Smooth muscle cell (in vitro differentiated cells): ENCODE results near the gene EBF4. TPM values are rescaled to one million over a fixed set of nuclear protein-coding genes. Genes with fewer than 3 reads are reported as not detected.

Experiments used
- DNase-seq: peaks from one replicate; lab custom pipeline; 2025; ENCODE audit not compliant: unreplicated experiment; lab: John Stamatoyannopoulos, UW
- H2AFZ ChIP-seq: fragments of 200-600 bp; sonication (generic); 2 replicates; pipeline ENCODE4 v1.6.0; 2016; ENCODE audit warnings: antibody characterized with exemption, low read depth, mild to moderate bottlenecking
- H3F3A ChIP-seq: fragments of 200-600 bp; sonication (generic); 2 replicates; pipeline ENCODE4 v1.6.0; 2017; ENCODE audit warnings: antibody characterized with exemption, low read depth
- H3K27ac ChIP-seq: fragments of 200-600 bp; sonication (generic); 2 replicates; pipeline ENCODE4 v1.5.1; 2016; ENCODE audit warnings: low read depth, mild to moderate bottlenecking
- H3K27me3 ChIP-seq: fragments of 200-600 bp; sonication (generic); 2 replicates; pipeline ENCODE4 v1.6.1; 2016; ENCODE audit warnings: low read depth, mild to moderate bottlenecking
- H3K36me3 ChIP-seq: fragments of 200-600 bp; sonication (generic); 2 replicates; pipeline ENCODE4 v1.5.1; 2016; ENCODE audit warnings: low read depth
- H3K4me1 ChIP-seq: fragments of 200-600 bp; sonication (generic); 2 replicates; pipeline ENCODE4 v1.5.1; 2016; ENCODE audit warnings: low read depth
- H3K4me2 ChIP-seq: fragments of 200-600 bp; sonication (generic); 2 replicates; pipeline ENCODE4 v1.6.0; 2016; ENCODE audit warnings: mild to moderate bottlenecking
- H3K4me3 ChIP-seq: fragments of 200-600 bp; sonication (generic); 2 replicates; pipeline ENCODE4 v1.5.1; 2016; ENCODE audit warnings: mild to moderate bottlenecking
- H3K79me2 ChIP-seq: fragments of 200-600 bp; sonication (generic); 2 replicates; pipeline ENCODE4 v1.6.0; 2016; ENCODE audit warnings: low read depth, mild to moderate bottlenecking
- H3K9ac ChIP-seq: fragments of 200-600 bp; sonication (generic); 2 replicates; pipeline ENCODE4 v1.6.0; 2016; ENCODE audit warnings: low read depth
- H3K9me3 ChIP-seq: fragments of 200-600 bp; sonication (generic); replicated peaks from 2 replicates; pipeline ENCODE4 v1.5.1; 2016; ENCODE audit warnings: low read depth
- H4K20me1 ChIP-seq: fragments of 200-600 bp; sonication (generic); 2 replicates; pipeline ENCODE4 v1.6.0; 2016; ENCODE audit warnings: low read depth
- WGBS: methylation state at CpG from one replicate; pipeline ENCODE4 v1.1.7; 2016; ENCODE audit warnings: low lambda C conversion rate; 5-methylcytosine and 5-hydroxymethylcytosine counted together
- polyA plus RNA-seq: library from polyadenylated mRNA; unstranded; fragments of >200 nt; fragmentation: Nextera tagmentation; extraction: Ambion mirVana; gene quantifications from 2 replicates; pipeline ENCODE4 v1.2.1, GENCODE V29; 2016
- total RNA-seq: library from RNA; depleted of rRNA; stranded (reverse); fragments of >200 nt; gene quantifications from 2 replicates; pipeline ENCODE4 v1.2.3, GENCODE V29; 2014
- TF ChIP-seq, protein P1 (sequence below): fragments of 200-600 bp; sonication (generic); IDR thresholded peaks from 2 replicates; pipeline ENCODE4 v1.5.1; 2017; ENCODE audit warnings: borderline replicate concordance, mild to moderate bottlenecking, antibody characterized with exemption; ENCODE audit not compliant: insufficient read depth, poor library complexity, severe bottlenecking

EBF4 gene
- total and polyA plus RNA-seq, 2 experiments from 2014 or later, result 8.2 to 19.0 TPM

DNA sequence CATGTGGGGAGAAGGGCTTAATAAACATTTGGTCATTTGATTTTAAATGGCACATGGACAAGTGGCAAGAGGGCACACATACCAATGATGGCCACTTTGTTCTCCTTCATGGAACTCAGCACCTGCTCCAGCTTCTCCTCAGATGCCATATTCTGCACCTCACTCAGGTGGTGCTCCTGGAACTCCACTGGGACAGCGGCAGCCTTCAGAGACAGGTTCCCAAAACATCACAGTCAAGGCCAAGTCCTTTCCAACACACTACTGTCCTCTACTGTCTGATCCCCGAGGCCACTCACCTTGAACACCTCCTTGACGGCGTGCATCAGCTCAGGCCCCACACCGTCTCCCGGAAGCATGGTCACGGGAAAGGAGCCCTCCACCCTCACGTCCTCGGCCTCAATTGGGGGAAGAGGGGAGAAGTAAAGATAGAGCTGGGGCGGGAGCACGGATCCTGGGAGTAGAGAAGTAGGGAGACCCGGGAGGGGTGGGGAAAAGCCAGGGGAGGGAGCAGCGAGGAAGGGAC lies 29.2 kb upstream of the EBF4 start:
- peak overlapping the region; percentile 94 for H3K9ac ChIP-seq
- H3K27me3 ChIP-seq, result peaks cover 9% of the 10 kb centered on the region
- H3K4me2 ChIP-seq, result peak overlapping the region; percentile 95
- WGBS, result 12% methylated on average over 13 of the region's 13 CpGs
- H3K4me1 ChIP-seq, result peaks cover 10% of the 10 kb centered on the region
- H3F3A ChIP-seq, result peaks cover 7% of the 10 kb centered on the region
- no peaks in the 10 kb centered on the region for H4K20me1 ChIP-seq
- peak overlapping the region; percentile 70 for H2AFZ ChIP-seq
- peak overlapping the region; percentile 78 for H3K4me3 ChIP-seq
- TF ChIP-seq, protein P1, sequence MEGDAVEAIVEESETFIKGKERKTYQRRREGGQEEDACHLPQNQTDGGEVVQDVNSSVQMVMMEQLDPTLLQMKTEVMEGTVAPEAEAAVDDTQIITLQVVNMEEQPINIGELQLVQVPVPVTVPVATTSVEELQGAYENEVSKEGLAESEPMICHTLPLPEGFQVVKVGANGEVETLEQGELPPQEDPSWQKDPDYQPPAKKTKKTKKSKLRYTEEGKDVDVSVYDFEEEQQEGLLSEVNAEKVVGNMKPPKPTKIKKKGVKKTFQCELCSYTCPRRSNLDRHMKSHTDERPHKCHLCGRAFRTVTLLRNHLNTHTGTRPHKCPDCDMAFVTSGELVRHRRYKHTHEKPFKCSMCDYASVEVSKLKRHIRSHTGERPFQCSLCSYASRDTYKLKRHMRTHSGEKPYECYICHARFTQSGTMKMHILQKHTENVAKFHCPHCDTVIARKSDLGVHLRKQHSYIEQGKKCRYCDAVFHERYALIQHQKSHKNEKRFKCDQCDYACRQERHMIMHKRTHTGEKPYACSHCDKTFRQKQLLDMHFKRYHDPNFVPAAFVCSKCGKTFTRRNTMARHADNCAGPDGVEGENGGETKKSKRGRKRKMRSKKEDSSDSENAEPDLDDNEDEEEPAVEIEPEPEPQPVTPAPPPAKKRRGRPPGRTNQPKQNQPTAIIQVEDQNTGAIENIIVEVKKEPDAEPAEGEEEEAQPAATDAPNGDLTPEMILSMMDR, result no peak
- peaks cover 15% of the 10 kb centered on the region for H3K79me2 ChIP-seq
- H3K9me3 ChIP-seq, result no peaks in the 10 kb centered on the region
- peak overlapping the region; percentile 95 for H3K27ac ChIP-seq
- DNase-seq, result no peak
- no peaks in the 10 kb centered on the region for H3K36me3 ChIP-seq

DNA sequence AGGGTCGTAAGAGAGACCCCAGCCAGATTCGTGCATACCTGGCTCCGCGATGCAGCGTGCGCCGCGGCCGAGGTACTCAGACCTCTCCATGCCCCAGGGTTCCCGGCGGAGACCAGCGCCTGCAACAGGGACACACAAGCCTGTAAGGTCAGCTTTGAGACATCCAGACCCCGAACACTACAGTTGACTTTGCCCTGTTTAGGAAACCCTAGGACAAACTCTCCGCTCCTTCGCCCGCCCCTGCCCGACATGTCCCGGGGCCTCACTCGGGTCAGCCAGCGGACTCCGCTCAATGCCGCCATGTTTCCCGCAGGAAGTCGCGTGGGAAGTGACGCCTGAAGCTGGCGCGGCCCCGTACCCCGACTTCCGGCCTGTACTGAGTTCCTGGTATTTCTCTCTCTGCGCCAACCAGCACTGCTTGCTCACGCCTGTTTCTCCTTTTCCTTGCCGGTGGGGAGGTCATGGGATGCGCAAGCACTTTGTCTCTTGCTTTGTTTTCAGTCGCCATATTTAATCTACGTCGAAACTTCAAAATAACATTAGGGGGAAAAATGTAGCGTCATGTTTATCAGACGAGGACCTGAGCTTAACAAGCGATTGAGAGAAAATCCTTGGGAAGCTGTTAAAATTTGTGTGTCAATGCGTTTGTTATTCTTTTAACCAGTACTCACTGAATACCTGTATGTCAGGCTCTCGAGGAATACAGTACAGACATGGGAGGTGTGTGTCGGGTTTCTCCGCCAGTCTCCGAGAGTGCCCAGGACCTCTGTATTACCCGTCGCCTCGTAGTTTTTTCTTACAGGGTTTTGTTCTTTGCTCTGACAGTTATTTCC lies 28.5 kb upstream of the EBF4 start, which contains the start of gene IDH3B:
TSS of gene IDH3B (minus strand) at position 330 of the 833 bp plus-strand sequence. CDS start at position 302, 28 bp downstream.
- H3K79me2 ChIP-seq, result peaks cover 15% of the 10 kb centered on the region
- peaks cover 10% of the 10 kb centered on the region for H3K4me1 ChIP-seq
- peak within 1 kb of the TSS; percentile 78 for H3K4me3 ChIP-seq
- H4K20me1 ChIP-seq, result no peaks in the 10 kb centered on the region
- peaks cover 14% of the 10 kb centered on the region for H3K27me3 ChIP-seq
- no peaks in the 10 kb centered on the region for H3K36me3 ChIP-seq
- peak within 1 kb of the TSS; percentile 95 for H3K27ac ChIP-seq
- peak within 1 kb of the TSS; percentile 94 for H3K9ac ChIP-seq
- H2AFZ ChIP-seq, result peak within 1 kb of the TSS; percentile 70
- H3K9me3 ChIP-seq, result no peaks in the 10 kb centered on the region
- DNase-seq, result peak; percentile 57
- TF ChIP-seq, protein P1, result no peak
- peak within 1 kb of the TSS; percentile 95 for H3K4me2 ChIP-seq
- peaks cover under 1% of the 10 kb centered on the region for H3F3A ChIP-seq
- WGBS, result 14% methylated on average over 40 of the region's 49 CpGs

DNA sequence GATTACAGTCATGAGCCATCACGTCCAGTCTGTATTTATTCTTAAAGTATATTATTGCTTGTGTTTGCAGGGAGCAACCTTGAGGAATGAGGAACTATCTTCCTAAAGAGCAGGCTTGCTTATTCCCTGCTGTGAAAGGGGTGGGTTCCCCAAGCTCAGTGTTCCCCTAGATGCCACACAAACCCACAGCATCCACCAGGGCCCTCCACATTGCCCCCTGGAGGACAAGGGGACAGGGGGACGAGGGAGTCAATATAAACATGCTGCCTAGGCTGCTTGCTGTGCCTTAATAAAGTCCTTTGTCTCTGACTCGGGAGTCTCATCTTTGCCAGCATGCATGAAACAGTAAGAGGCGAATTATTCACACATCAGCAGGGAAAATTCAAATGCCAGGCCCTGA lies 20.6 kb upstream of the EBF4 start:
- H2AFZ ChIP-seq, result no peak overlapping the region
- H4K20me1 ChIP-seq, result no peaks in the 10 kb centered on the region
- H3K27me3 ChIP-seq, result peaks cover 23% of the 10 kb centered on the region
- DNase-seq, result no peak
- no peaks in the 10 kb centered on the region for H3K79me2 ChIP-seq
- no peak overlapping the region for H3K27ac ChIP-seq
- WGBS, result 33% methylated on average over 4 of the region's 4 CpGs
- TF ChIP-seq, protein P1, result no peak
- H3K4me1 ChIP-seq, result no peaks in the 10 kb centered on the region
- H3F3A ChIP-seq, result no peaks in the 10 kb centered on the region
- no peaks in the 10 kb centered on the region for H3K36me3 ChIP-seq
- no peak overlapping the region for H3K9ac ChIP-seq
- no peak overlapping the region for H3K4me3 ChIP-seq
- no peak overlapping the region for H3K4me2 ChIP-seq
- no peaks in the 10 kb centered on the region for H3K9me3 ChIP-seq

DNA sequence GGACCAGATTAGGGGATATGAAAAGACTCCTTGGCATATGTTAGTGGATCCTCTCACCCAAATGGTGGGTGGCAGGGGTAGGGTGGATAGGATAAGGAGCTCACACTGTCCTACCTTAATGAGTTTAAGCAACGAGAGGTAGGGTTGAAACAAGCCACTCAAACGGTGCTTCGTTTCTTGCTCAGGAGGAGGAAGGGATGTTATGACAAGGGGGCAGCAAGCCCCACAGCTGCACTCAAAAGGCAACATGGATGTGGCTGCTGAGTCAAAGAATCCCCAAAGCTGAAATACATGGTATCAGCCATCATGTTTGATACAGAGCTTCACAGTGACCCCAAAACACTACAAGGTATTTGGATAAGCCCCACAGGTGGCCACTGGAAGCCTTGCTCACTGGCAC lies 20.1 kb upstream of the EBF4 start:
- Histone ChIP-seq H3K27me3 (peaks cover 25% of the 10 kb centered on the region), H2AFZ (no peak overlapping the region), H3K9ac (no peak overlapping the region), H3K4me2 (no peak overlapping the region), H3K79me2 (no peaks in the 10 kb centered on the region), H3K4me3 (no peak overlapping the region), H4K20me1 (no peaks in the 10 kb centered on the region), H3F3A (no peaks in the 10 kb centered on the region), H3K36me3 (no peaks in the 10 kb centered on the region), H3K9me3 (no peaks in the 10 kb centered on the region), H3K4me1 (no peaks in the 10 kb centered on the region), H3K27ac (no peak overlapping the region)
- DNase-seq, result no peak
- 81% methylated on average over 3 of the region's 3 CpGs for WGBS
- TF ChIP-seq, protein P1, result no peak
